T-helper 17 cell (primary cell): ENCODE data around the gene HS6ST2. TPM values are rescaled to one million over a fixed set of nuclear protein-coding genes. Genes with fewer than 3 reads are reported as not detected.

Experiments
- ATAC-seq: fragments of 150-1000 bp; cut with Tn5 transposase; 2 replicates; pipeline ENCODE4 v1.10.0; 2021; ENCODE audit warnings: mild to moderate bottlenecking, moderate library complexity
- DNase-seq, 3 donors: peaks; one replicate each; pipeline versions ENCODE4 v3.0.0 to v3.0.0-alpha.2; 2020 to 2021
- H3K9me3 ChIP-seq: one replicate; pipeline ENCODE4 v1.7.0; 2013; ENCODE audit warnings: low read length, mild to moderate bottlenecking; ENCODE audit not compliant: control insufficient read depth, poor library complexity, severe bottlenecking
- H3K27ac Mint-ChIP-seq: one replicate; pipeline ENCODE4 v1.8.0; 2022; ENCODE audit warnings: mild to moderate bottlenecking, moderate library complexity, mixed read lengths
- H3K27me3 Mint-ChIP-seq: one replicate; pipeline ENCODE4 v1.8.0; 2022; ENCODE audit warnings: mixed read lengths
- H3K36me3 Mint-ChIP-seq: one replicate; pipeline ENCODE4 v1.8.0; 2022; ENCODE audit warnings: low read depth, mixed read lengths
- H3K4me1 Mint-ChIP-seq: one replicate; pipeline ENCODE4 v1.8.0; 2022; ENCODE audit warnings: mild to moderate bottlenecking, mixed read lengths
- H3K4me3 Mint-ChIP-seq: one replicate; pipeline ENCODE4 v1.8.0; 2022; ENCODE audit warnings: mild to moderate bottlenecking, moderate library complexity, mixed read lengths
- total RNA-seq, 4 donors: library from RNA in 2 of 4; stranded (reverse) in 2 of 4; gene quantifications; one replicate each; pipeline ENCODE4 v1.2.3 and lab custom pipeline; 2022 to 2026

HS6ST2 gene
- total RNA-seq, 2 donors from 2014 or later: not detected

DNA sequence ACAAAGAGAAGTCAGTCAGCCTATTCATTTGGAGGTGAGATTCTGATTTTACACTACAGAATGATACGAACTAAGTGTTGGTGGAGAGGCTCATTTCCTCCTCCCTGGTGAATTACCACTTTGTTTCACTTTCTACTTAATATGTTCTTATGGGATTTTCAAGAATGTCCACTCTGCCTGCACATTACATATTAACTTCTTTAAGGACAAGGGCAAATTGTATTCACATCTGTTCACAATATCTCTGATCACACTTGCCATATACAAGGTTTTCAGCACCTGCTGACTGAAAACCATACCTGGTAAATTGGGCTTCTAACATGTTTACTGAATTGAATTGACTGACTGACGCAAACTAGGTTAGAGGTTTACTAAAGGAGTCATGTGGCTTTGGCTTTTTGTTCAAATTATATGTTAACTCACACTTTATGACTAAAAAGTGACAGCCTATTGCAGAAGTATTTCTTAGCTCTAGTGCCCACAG is 281.2 kb downstream of the HS6ST2 start:
- no peaks in the 10 kb centered on the region for H3K9me3 ChIP-seq
- no peak overlapping the region for H3K4me3 Mint-ChIP-seq
- DNase-seq (no peak), ATAC-seq (no peak)
- H3K27me3 Mint-ChIP-seq: no peaks in the 10 kb centered on the region
- H3K4me1 Mint-ChIP-seq: no peaks in the 10 kb centered on the region
- no peaks in the 10 kb centered on the region for H3K36me3 Mint-ChIP-seq
- H3K27ac Mint-ChIP-seq: no peak overlapping the region

DNA sequence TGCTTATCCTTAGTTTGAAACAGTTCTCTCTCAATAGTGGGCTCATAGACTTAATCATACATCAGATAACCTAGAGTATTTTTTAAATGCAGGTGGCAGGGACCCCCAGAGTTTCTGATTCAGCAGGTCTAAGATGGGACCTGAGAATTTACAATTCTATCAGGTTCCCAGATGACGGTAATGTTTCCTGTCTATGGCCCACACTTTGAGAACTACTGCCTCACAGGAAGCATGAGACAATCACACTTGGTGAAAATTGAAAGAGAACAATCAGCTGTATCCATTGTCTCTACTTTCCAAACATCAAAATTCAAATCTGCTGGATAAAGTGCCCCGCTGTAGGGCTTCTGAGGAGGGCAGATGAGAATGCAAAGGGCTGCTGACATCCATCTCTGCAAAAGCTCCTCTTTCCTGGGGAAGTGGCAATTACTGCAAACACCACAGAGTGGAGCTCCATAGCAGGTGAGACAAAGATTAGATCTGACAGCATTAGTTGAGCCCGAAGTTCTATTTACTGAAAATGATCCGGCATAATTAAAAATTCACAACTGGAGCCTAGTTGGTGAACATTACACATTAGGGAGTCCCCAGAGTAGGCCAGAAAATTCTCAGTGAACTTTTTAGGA is 281.8 kb downstream of the HS6ST2 start:
- DNase-seq (no peak), ATAC-seq (no peak)
- Mint-ChIP-seq H3K36me3 (no peaks in the 10 kb centered on the region), H3K4me1 (no peaks in the 10 kb centered on the region), H3K27me3 (no peaks in the 10 kb centered on the region), H3K4me3 (peak overlapping the region; percentile 31), H3K27ac (no peak overlapping the region)
- no peaks in the 10 kb centered on the region for H3K9me3 ChIP-seq

GRCh38 chrX:132676102-132676501 is 282.3 kb downstream of the HS6ST2 start:
- Mint-ChIP-seq H3K4me1 (no peaks in the 10 kb centered on the region), H3K27me3 (no peaks in the 10 kb centered on the region), H3K4me3 (no peak overlapping the region), H3K36me3 (no peaks in the 10 kb centered on the region), H3K27ac (no peak overlapping the region)
- no peaks in the 10 kb centered on the region for H3K9me3 ChIP-seq
- no peak for DNase-seq
- ATAC-seq: no peak

GRCh38 chrX:132673331-132673730 is 285.1 kb downstream of the HS6ST2 start:
- H3K9me3 ChIP-seq: no peaks in the 10 kb centered on the region
- no peak overlapping the region for H3K4me3 Mint-ChIP-seq
- no peaks in the 10 kb centered on the region for H3K36me3 Mint-ChIP-seq
- no peak for DNase-seq
- H3K27me3 Mint-ChIP-seq: no peaks in the 10 kb centered on the region
- H3K4me1 Mint-ChIP-seq: no peaks in the 10 kb centered on the region
- ATAC-seq: no peak
- H3K27ac Mint-ChIP-seq: no peak overlapping the region

DNA sequence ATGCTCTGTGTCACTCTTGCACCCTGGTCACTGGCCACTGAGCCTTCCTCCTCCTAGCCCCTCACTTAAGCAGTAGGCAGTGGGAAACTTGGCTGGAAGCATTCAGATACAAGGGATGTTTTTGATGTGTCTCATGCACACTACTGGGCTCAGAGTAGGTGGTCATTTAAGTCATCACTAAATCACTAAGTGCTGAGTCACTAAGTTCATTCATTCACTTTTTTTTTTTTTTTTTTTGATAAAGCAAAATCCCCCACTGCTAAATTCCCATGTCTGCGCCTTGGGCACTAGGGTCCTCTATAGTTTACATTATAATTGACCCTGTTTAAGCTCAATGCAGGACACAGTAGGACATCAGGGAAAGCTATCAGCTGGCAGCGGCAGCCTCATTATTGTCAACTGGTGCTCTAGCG is 287.2 kb downstream of the HS6ST2 start:
- H3K27me3 Mint-ChIP-seq: peaks cover 4% of the 10 kb centered on the region
- ATAC-seq (no peak), DNase-seq (no peak)
- no peaks in the 10 kb centered on the region for H3K9me3 ChIP-seq
- peaks cover 2% of the 10 kb centered on the region for H3K4me1 Mint-ChIP-seq
- no peaks in the 10 kb centered on the region for H3K36me3 Mint-ChIP-seq
- no peak overlapping the region for H3K4me3 Mint-ChIP-seq
- no peak overlapping the region for H3K27ac Mint-ChIP-seq

DNA sequence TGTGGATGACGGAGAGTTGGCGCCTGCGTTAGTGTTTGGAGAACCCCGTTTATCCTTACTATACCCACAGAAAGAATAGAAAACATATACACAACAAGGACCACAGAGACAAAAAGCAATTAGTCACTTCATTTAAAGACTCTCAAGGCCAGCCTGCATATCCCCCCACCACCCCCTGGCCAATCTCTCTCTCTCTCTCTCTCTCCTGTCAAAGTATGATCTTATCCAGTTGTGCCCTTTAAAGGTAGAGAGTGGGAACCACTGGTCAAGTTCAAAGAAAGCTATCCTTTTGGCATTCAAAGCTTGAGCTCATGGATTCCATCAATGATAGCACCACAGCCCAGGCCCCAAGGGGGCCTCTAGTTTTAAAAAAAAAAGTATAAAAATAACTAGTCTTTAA is 289.3 kb downstream of the HS6ST2 start:
- ATAC-seq: no peak
- no peaks in the 10 kb centered on the region for H3K9me3 ChIP-seq
- Mint-ChIP-seq H3K36me3 (no peaks in the 10 kb centered on the region), H3K27ac (no peak overlapping the region), H3K4me3 (no peak overlapping the region), H3K4me1 (peaks cover 2% of the 10 kb centered on the region), H3K27me3 (peaks cover 4% of the 10 kb centered on the region)
- DNase-seq: no peak

DNA sequence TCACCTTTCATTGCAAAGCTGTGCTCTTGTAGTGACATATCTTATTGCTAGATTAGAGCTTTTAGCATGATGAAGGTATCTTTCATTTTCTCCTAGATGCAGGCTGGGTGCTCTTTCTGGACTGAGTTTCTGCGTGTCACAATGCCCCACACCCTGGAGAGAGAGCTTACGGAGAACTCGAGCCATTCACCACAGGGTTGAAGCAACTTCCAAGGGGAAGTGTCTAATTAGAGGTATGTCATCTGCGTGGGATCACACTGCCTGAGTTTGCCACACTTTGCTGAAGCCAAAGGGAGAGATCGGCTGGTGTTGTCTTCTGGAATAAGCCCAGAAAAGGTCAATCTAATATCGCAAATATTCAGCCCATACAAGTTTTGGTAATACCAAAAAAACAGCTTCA is 290.3 kb downstream of the HS6ST2 start:
- no peak overlapping the region for H3K27ac Mint-ChIP-seq
- peaks cover 4% of the 10 kb centered on the region for H3K27me3 Mint-ChIP-seq
- H3K36me3 Mint-ChIP-seq: no peaks in the 10 kb centered on the region
- H3K4me1 Mint-ChIP-seq: peaks cover 2% of the 10 kb centered on the region
- no peaks in the 10 kb centered on the region for H3K9me3 ChIP-seq
- ATAC-seq (no peak), DNase-seq (no peak)
- no peak overlapping the region for H3K4me3 Mint-ChIP-seq

GRCh38 chrX:132665676-132666075 is 292.8 kb downstream of the HS6ST2 start:
- no peaks in the 10 kb centered on the region for H3K9me3 ChIP-seq
- no peaks in the 10 kb centered on the region for H3K36me3 Mint-ChIP-seq
- ATAC-seq (no peak), DNase-seq (no peak)
- peaks cover 5% of the 10 kb centered on the region for H3K4me1 Mint-ChIP-seq
- peaks cover 11% of the 10 kb centered on the region for H3K27me3 Mint-ChIP-seq
- no peak overlapping the region for H3K4me3 Mint-ChIP-seq
- no peak overlapping the region for H3K27ac Mint-ChIP-seq

DNA sequence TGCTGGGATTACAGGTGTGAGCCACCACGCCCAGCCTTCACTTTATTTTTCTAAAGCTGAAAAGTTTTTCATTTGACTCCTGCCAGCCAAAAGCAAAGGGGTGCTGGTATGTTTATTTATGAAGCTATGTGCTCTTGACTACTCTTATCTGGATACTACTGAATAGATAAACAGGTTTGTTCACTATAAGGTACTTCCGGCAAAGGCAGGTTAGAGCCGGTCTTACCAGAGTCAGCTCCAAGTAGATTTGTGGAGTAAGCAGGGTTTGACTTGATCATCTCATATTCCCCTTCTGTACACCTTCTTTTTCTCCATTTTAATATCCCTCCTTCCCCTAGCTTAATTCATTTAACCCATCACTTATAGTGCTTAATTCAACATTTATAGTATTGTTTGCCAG is 294.2 kb downstream of the HS6ST2 start:
- peaks cover 11% of the 10 kb centered on the region for H3K27me3 Mint-ChIP-seq
- no peak overlapping the region for H3K4me3 Mint-ChIP-seq
- no peaks in the 10 kb centered on the region for H3K9me3 ChIP-seq
- DNase-seq (no peak), ATAC-seq (no peak)
- H3K27ac Mint-ChIP-seq: no peak overlapping the region
- no peaks in the 10 kb centered on the region for H3K36me3 Mint-ChIP-seq
- H3K4me1 Mint-ChIP-seq: peaks cover 5% of the 10 kb centered on the region

- H3K4me1 Mint-ChIP-seq: peaks cover 5% of the 10 kb centered on the region
- no peak for ATAC-seq
Observed at GRCh38 chrX:132662844-132663243, 295.6 kb downstream of the HS6ST2 start.

GRCh38 chrX:132657876-132658275 is 300.6 kb downstream of the HS6ST2 start:
- Mint-ChIP-seq H3K27me3 (peaks cover 24% of the 10 kb centered on the region), H3K27ac (no peak overlapping the region), H3K36me3 (no peaks in the 10 kb centered on the region), H3K4me3 (no peak overlapping the region), H3K4me1 (peaks cover 3% of the 10 kb centered on the region)
- no peaks in the 10 kb centered on the region for H3K9me3 ChIP-seq
- ATAC-seq (no peak), DNase-seq (no peak)

More at GRCh38 chrX:132662844-132663243, 295.6 kb downstream of the HS6ST2 start:
- Mint-ChIP-seq H3K36me3 (no peaks in the 10 kb centered on the region), H3K27me3 (peaks cover 6% of the 10 kb centered on the region), H3K4me3 (no peak overlapping the region), H3K27ac (no peak overlapping the region)
- DNase-seq: no peak
- H3K9me3 ChIP-seq: no peaks in the 10 kb centered on the region

GRCh38 chrX:132652871-132653270 is 305.6 kb downstream of the HS6ST2 start:
- Mint-ChIP-seq H3K27me3 (peaks cover 22% of the 10 kb centered on the region), H3K27ac (no peak overlapping the region), H3K4me1 (no peaks in the 10 kb centered on the region), H3K36me3 (no peaks in the 10 kb centered on the region), H3K4me3 (no peak overlapping the region)
- no peaks in the 10 kb centered on the region for H3K9me3 ChIP-seq
- ATAC-seq: no peak
- DNase-seq: no peak

DNA sequence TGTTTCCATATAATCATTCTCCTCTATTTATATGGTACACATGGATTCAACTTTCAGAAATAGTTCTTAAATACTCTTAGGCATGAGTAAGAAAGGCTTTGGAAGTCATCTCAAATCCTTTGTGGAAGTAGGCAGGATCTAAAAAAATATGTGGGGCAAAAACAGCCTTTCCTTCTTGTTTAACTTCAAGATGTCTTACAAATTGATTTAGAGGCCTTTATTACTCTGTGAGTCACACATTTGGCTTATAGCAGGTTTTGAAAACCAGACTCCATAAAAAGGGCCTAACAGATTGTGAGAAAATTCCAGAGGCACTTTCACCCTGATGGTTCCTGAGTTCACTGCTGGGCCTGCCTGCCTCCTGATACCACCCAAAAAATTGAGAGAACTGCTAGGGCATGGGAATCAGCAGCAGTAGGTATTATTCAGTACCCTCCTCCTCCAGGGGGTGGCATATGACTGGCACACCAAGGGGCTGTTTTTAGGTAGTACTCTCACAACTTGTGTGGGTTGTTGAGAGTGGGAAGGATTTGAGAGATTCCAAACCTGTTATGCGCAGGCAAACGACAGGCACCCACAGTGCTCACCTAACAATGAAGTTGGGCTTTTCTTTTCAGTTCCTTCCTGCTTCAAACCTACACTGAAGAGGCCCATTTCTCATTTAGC is 306.9 kb downstream of the HS6ST2 start:
- no peak for DNase-seq
- Mint-ChIP-seq H3K4me1 (no peaks in the 10 kb centered on the region), H3K27ac (no peak overlapping the region), H3K4me3 (no peak overlapping the region), H3K27me3 (peaks cover 23% of the 10 kb centered on the region), H3K36me3 (peaks cover 3% of the 10 kb centered on the region)
- no peak for ATAC-seq
- H3K9me3 ChIP-seq: no peaks in the 10 kb centered on the region

GRCh38 chrX:132648895-132649294 is 309.5 kb downstream of the HS6ST2 start:
- ATAC-seq: no peak
- H3K4me3 Mint-ChIP-seq: no peak overlapping the region
- H3K27me3 Mint-ChIP-seq: peaks cover 25% of the 10 kb centered on the region
- H3K36me3 Mint-ChIP-seq: peaks cover 3% of the 10 kb centered on the region
- no peaks in the 10 kb centered on the region for H3K4me1 Mint-ChIP-seq
- H3K27ac Mint-ChIP-seq: no peak overlapping the region
- no peak for DNase-seq
- no peaks in the 10 kb centered on the region for H3K9me3 ChIP-seq
